HepG2 (cell line): ENCODE data around the gene ARHGEF12. TPM values are rescaled to one million over a fixed set of nuclear protein-coding genes. Genes with fewer than 3 reads are reported as not detected.

ENCODE experiments used
- DMTF1 ChIP-seq: sonication (generic); formaldehyde crosslinking; IDR thresholded peaks from 2 replicates; pipeline ENCODE4 v1.4.0; 2020; ENCODE audit warnings: mild to moderate bottlenecking, missing genetic modification reagents
- GATA4 ChIP-seq: sonication (generic); IDR thresholded peaks from 2 replicates; pipeline ENCODE4 v1.6.1; 2016; ENCODE audit warnings: antibody characterized with exemption, low read depth, borderline replicate concordance
- GTF3A ChIP-seq: sonication (generic); formaldehyde crosslinking; conservative IDR thresholded peaks from 2 replicates; pipeline ENCODE4 v1.4.0; 2020; ENCODE audit warnings: mild to moderate bottlenecking, missing genetic modification reagents
- JUND ChIP-seq: sonication (generic); formaldehyde crosslinking; IDR thresholded peaks from 2 replicates; pipeline ENCODE4 v1.8.0; 2022; ENCODE audit warnings: mild to moderate bottlenecking, missing genetic modification reagents
- MATR3 ChIP-seq: sonication (generic); formaldehyde crosslinking; IDR thresholded peaks from 2 replicates; pipeline ENCODE4 v1.4.0; 2020; ENCODE audit warnings: missing genetic modification reagents
- MBNL3 ChIP-seq: fragments of 250-450 bp; sonication (Bioruptor Pico); conservative IDR thresholded peaks from 2 replicates; pipeline ENCODE4 v1.8.0; 2022; ENCODE audit warnings: mild to moderate bottlenecking, inconsistent platforms
- NFATC3 ChIP-seq: sonication (generic); formaldehyde crosslinking; IDR thresholded peaks from 2 replicates; pipeline ENCODE4 v1.5.1; 2020; ENCODE audit warnings: mild to moderate bottlenecking, missing genetic modification reagents
- SKI ChIP-seq: fragments of 450-650 bp; IDR thresholded peaks from one replicate; pipeline ENCODE4 v1.6.1; 2018; ENCODE audit warnings: mild to moderate bottlenecking; ENCODE audit not compliant: partially characterized antibody
- ZNF142 ChIP-seq: sonication (generic); formaldehyde crosslinking; IDR thresholded peaks from 2 replicates; pipeline ENCODE4 v1.4.0; 2020; ENCODE audit warnings: missing genetic modification reagents
- ZNF318 ChIP-seq: sonication (generic); formaldehyde crosslinking; IDR thresholded peaks from 2 replicates; pipeline ENCODE4 v1.4.0; 2020; ENCODE audit warnings: mild to moderate bottlenecking, missing genetic modification reagents
- ZNF510 ChIP-seq: sonication (generic); formaldehyde crosslinking; IDR thresholded peaks from 2 replicates; pipeline ENCODE4 v1.4.0; 2020; ENCODE audit warnings: low read depth, mild to moderate bottlenecking, missing genetic modification reagents
- ZNF549 ChIP-seq: sonication (generic); formaldehyde crosslinking; IDR thresholded peaks from 2 replicates; pipeline ENCODE4 v1.5.0; 2020; ENCODE audit warnings: missing genetic modification reagents
- ZNF567 ChIP-seq: sonication (generic); formaldehyde crosslinking; IDR thresholded peaks from 2 replicates; pipeline ENCODE4 v1.8.1; 2023; ENCODE audit warnings: mild to moderate bottlenecking, missing genetic modification reagents, borderline replicate concordance
- polyA plus RNA-seq, 8 experiments: library from polyadenylated mRNA; depleted of rRNA in 3 of 8; stranded (reverse) in 7 of 8; unstranded in 1 of 8; fragments of >200 nt; fragmentation: Illumina TruSeq in 4 of 8; extraction: Trizol in 4 of 8; gene quantifications; 2 replicates each; pipeline versions ENCODE4 v1.2.1 to v1.2.3, GENCODE V29; 2011 to 2016; ENCODE audit warnings: low read depth in 4 of 8, missing spikeins in 1 of 8, mixed read lengths in 1 of 8; ENCODE audit not compliant: insufficient read depth in 1 of 8
- total RNA-seq, 5 experiments: library from RNA; depleted of rRNA; stranded (reverse); fragments of >200 nt; fragmentation: Illumina TruSeq; extraction: Trizol; gene quantifications; 2 replicates each; pipeline ENCODE4 v1.2.3, GENCODE V29; 2016; ENCODE audit warnings: low read depth in 1 of 5

The ARHGEF12 gene
- total and polyA plus RNA-seq, 2 of the 13 experiments (the other 11 are each of a cell fraction or from before 2014, with no cell fraction given) = 17.9 to 54.4 TPM

- no peak for TF ChIP-seq SKI
- no peak for TF ChIP-seq ZNF549 (CRISPR knock-in tag)
- no peak for TF ChIP-seq ZNF318
- TF ChIP-seq ZNF142 (CRISPR knock-in tag) = peak; percentile 36; the same call in 1 of the 2 replicates
- no peak for TF ChIP-seq ZNF510 (CRISPR knock-in tag)
- no peak for TF ChIP-seq GATA4
- TF ChIP-seq JUND (CRISPR knock-in tag) = no peak
- no peak for TF ChIP-seq NFATC3
- no peak for TF ChIP-seq ZNF567 (CRISPR knock-in tag)
- TF ChIP-seq DMTF1 (CRISPR knock-in tag) = no peak
- no peak for TF ChIP-seq GTF3A (CRISPR knock-in tag)
- TF ChIP-seq MBNL3 (CRISPR knock-in tag) = no peak
- no peak for TF ChIP-seq MATR3 (CRISPR knock-in tag)
Observed at GRCh38 chr11:120336641-120337354, 585 bp downstream of the ARHGEF12 start (continued).
